Body of pancreas (tissue), 4 donors: ENCODE results near the gene DYSF.
A peak's percentile ranks its signal among the peaks of the same experiment; 100 is the strongest.

Experiments used
- POLR2A ChIP-seq, 3 donors: fragments of 450-650 bp; IDR thresholded peaks; one replicate each; pipeline ENCODE4 v1.6.1; 2016; ENCODE audit warnings: antibody characterized with exemption in 3 of 3, mild to moderate bottlenecking in 2 of 3
- TF ChIP-seq, protein P1 (sequence below), 7 experiments: fragments of 450-650 bp in 4 of 7; fragments of 200-600 bp in 3 of 7; sonication (generic) in 3 of 7; IDR thresholded peaks; one replicate each; pipeline ENCODE4 v1.5.1; 2016 to 2019; ENCODE audit warnings: antibody characterized with exemption in 7 of 7

DNA sequence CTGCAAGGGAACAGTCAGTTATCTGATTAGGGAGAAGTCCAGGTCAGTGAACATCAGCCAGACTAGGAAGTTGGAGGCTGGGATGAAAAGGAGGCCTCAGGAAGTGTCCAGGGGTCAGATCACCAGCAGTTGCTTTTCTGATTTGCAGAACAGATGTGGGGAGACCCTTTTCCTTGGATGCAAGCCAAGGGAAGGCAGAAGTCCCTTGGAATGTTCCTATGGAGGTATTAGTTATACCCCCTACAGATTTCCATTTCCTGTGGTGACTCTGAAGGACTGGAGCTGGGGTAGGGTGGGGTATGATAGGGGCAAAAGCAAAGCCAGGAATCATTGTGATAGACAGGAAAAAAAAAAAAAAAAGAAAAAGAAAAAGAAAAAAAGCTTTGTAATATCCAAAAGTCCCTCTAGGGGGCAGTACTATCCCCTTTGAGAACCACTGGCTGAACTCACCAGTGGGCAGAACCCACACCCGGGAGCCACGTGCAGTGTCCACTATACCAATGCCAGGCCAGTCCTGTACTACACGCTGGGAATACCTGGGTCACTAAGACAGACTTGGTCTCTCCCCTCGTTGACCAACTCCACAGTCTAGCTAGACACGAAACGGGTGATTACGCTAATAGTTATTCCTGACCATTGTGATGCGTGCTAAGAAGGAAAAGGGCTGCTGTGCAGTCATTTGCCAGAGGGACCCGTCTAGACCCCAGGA, 7.4 kb downstream of the DYSF start:
- no peak for TF ChIP-seq POLR2A (IDR thresholded peaks at IDR 0.05)
- TF ChIP-seq, protein P1, sequence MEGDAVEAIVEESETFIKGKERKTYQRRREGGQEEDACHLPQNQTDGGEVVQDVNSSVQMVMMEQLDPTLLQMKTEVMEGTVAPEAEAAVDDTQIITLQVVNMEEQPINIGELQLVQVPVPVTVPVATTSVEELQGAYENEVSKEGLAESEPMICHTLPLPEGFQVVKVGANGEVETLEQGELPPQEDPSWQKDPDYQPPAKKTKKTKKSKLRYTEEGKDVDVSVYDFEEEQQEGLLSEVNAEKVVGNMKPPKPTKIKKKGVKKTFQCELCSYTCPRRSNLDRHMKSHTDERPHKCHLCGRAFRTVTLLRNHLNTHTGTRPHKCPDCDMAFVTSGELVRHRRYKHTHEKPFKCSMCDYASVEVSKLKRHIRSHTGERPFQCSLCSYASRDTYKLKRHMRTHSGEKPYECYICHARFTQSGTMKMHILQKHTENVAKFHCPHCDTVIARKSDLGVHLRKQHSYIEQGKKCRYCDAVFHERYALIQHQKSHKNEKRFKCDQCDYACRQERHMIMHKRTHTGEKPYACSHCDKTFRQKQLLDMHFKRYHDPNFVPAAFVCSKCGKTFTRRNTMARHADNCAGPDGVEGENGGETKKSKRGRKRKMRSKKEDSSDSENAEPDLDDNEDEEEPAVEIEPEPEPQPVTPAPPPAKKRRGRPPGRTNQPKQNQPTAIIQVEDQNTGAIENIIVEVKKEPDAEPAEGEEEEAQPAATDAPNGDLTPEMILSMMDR (IDR thresholded peaks at IDR 0.05) = peak in 3 of 7 experiments; percentile 21 to 35 (median 23)
